OCI-LY1 (cell line): Measurements from ENCODE around the gene ZBTB38.

ENCODE experiments used
- H2AFZ ChIP-seq: fragments of 200-600 bp; sonication (generic), shearing (Covaris generic); 2 replicates; pipeline ENCODE4 v1.6.0; 2014; ENCODE audit warnings: antibody characterized with exemption, mild to moderate bottlenecking, low read length
- H3F3A ChIP-seq: fragments of 200-600 bp; sonication (generic), shearing (Covaris generic); 2 replicates; pipeline ENCODE4 v1.6.0; 2014; ENCODE audit warnings: mild to moderate bottlenecking, antibody characterized with exemption, low read length, moderate library complexity; ENCODE audit not compliant: insufficient read depth
- H3K27ac ChIP-seq: fragments of 200-600 bp; sonication (generic); 2 replicates; pipeline ENCODE4 v1.5.1; 2014; ENCODE audit warnings: low read length, mixed run types, mild to moderate bottlenecking, low read depth; ENCODE audit not compliant: poor library complexity, severe bottlenecking
- H3K27me3 ChIP-seq: fragments of 200-600 bp; sonication (generic); 2 replicates; pipeline ENCODE4 v1.6.0; 2014; ENCODE audit warnings: antibody characterized with exemption, mild to moderate bottlenecking, low read length, moderate library complexity; ENCODE audit not compliant: insufficient read depth
- H3K36me3 ChIP-seq: fragments of 200-600 bp; sonication (generic); 2 replicates; pipeline ENCODE4 v1.6.1; 2014; ENCODE audit warnings: mild to moderate bottlenecking, antibody characterized with exemption, low read length, moderate library complexity, mixed read lengths; ENCODE audit not compliant: insufficient read depth
- H3K4me1 ChIP-seq: fragments of 200-600 bp; sonication (generic); 2 replicates; pipeline ENCODE4 v1.5.1; 2014; ENCODE audit warnings: mild to moderate bottlenecking, low read length, moderate library complexity; ENCODE audit not compliant: insufficient read depth, severe bottlenecking
- H3K4me2 ChIP-seq: fragments of 200-600 bp; sonication (generic), shearing (Covaris generic); 2 replicates; pipeline ENCODE4 v1.6.1; 2014; ENCODE audit warnings: low read length
- H3K4me3 ChIP-seq: fragments of 200-600 bp; sonication (generic); 2 replicates; pipeline ENCODE4 v1.5.1; 2014; ENCODE audit warnings: low read length, low read depth, mild to moderate bottlenecking, mixed read lengths; ENCODE audit not compliant: poor library complexity, severe bottlenecking
- H3K79me2 ChIP-seq: fragments of 200-600 bp; shearing (Covaris generic); 2 replicates; pipeline ENCODE4 v1.6.1; 2016; ENCODE audit warnings: mixed run types, low read length, mixed read lengths; ENCODE audit not compliant: insufficient read depth
- H3K9ac ChIP-seq: fragments of 200-600 bp; sonication (generic), shearing (Covaris generic); 2 replicates; pipeline ENCODE4 v1.6.1; 2014; ENCODE audit warnings: mild to moderate bottlenecking, low read length, mixed read lengths
- H3K9me2 ChIP-seq: fragments of 200-600 bp; sonication (generic), shearing (Covaris generic); 2 replicates; pipeline ENCODE4 v1.6.1; 2014; ENCODE audit warnings: low read depth, mild to moderate bottlenecking, low read length, mixed read lengths
- H3K9me3 ChIP-seq: fragments of 200-600 bp; shearing (Covaris generic); 2 replicates; pipeline ENCODE4 v1.6.1; 2014; ENCODE audit warnings: low read length, mixed read lengths
- H4K20me1 ChIP-seq: fragments of 200-600 bp; sonication (generic), shearing (Covaris generic); 2 replicates; pipeline ENCODE4 v1.6.0; 2016; ENCODE audit warnings: mild to moderate bottlenecking, low read length; ENCODE audit not compliant: insufficient read depth
- CTCF ChIP-seq: fragments of 200-600 bp; sonication (generic), shearing (Covaris generic); IDR thresholded peaks from 2 replicates; pipeline ENCODE4 v1.5.1; 2017; ENCODE audit warnings: mild to moderate bottlenecking, antibody characterized with exemption, low read length, moderate library complexity, mixed read lengths
- EZH2 ChIP-seq: fragments of 200-600 bp; sonication (generic), shearing (Covaris generic); IDR thresholded peaks from 2 replicates; pipeline ENCODE4 v1.8.0; 2017; ENCODE audit warnings: borderline replicate concordance, mixed run types, mild to moderate bottlenecking, antibody characterized with exemption, low read length, moderate library complexity, mixed read lengths

The ZBTB38 gene

GRCh38 chr3:141406265-141406664 lies 38.0 kb downstream of the ZBTB38 start:
- peaks cover 43% of the 10 kb centered on the region for H3K36me3 ChIP-seq
- no peak overlapping the region for H3K9ac ChIP-seq
- H3K79me2 ChIP-seq: no peaks in the 10 kb centered on the region
- H3K9me3 ChIP-seq: no peaks in the 10 kb centered on the region
- H2AFZ ChIP-seq: no peak overlapping the region
- no peak for TF ChIP-seq CTCF
- TF ChIP-seq EZH2: no peak
- H3K27me3 ChIP-seq: no peaks in the 10 kb centered on the region
- H3K4me2 ChIP-seq: no peak overlapping the region
- no peaks in the 10 kb centered on the region; the same call in 1 of the 2 replicates for H3F3A ChIP-seq
- no peaks in the 10 kb centered on the region for H4K20me1 ChIP-seq
- no peak overlapping the region for H3K27ac ChIP-seq
- H3K9me2 ChIP-seq: no peaks in the 10 kb centered on the region
- peaks cover 48% of the 10 kb centered on the region for H3K4me1 ChIP-seq
- H3K4me3 ChIP-seq: no peak overlapping the region

- Histone ChIP-seq H3K79me2 (no peaks in the 10 kb centered on the region), H3K9me2 (no peaks in the 10 kb centered on the region), H2AFZ (no peak overlapping the region), H3K4me1 (peaks cover 48% of the 10 kb centered on the region), H3K36me3 (peaks cover 43% of the 10 kb centered on the region), H3K27ac (no peak overlapping the region), H3K4me3 (no peak overlapping the region), H3K4me2 (no peak overlapping the region), H3K9me3 (no peaks in the 10 kb centered on the region), H3K9ac (no peak overlapping the region), H3F3A (no peaks in the 10 kb centered on the region; the same call in 1 of the 2 replicates), H3K27me3 (no peaks in the 10 kb centered on the region), H4K20me1 (no peaks in the 10 kb centered on the region)
- TF ChIP-seq CTCF: no peak
- TF ChIP-seq EZH2: no peak
These were observed 38.7 kb downstream of the ZBTB38 start for GRCh38 chr3:141407047-141407446.

- TF ChIP-seq CTCF (no peak), EZH2 (no peak)
- no peaks in the 10 kb centered on the region for H3K9me2 ChIP-seq
- H3K4me1 ChIP-seq: peaks cover 55% of the 10 kb centered on the region
- H3K4me3 ChIP-seq: no peak overlapping the region
- no peaks in the 10 kb centered on the region for H4K20me1 ChIP-seq
- H3K4me2 ChIP-seq: no peak overlapping the region
- no peaks in the 10 kb centered on the region; the same call in 1 of the 2 replicates for H3F3A ChIP-seq
- no peaks in the 10 kb centered on the region for H3K27me3 ChIP-seq
- no peaks in the 10 kb centered on the region for H3K9me3 ChIP-seq
- no peak overlapping the region for H3K9ac ChIP-seq
- H3K79me2 ChIP-seq: no peaks in the 10 kb centered on the region
- H2AFZ ChIP-seq: no peak overlapping the region
- no peak overlapping the region for H3K27ac ChIP-seq
- H3K36me3 ChIP-seq: peaks cover 43% of the 10 kb centered on the region
These were observed 39.5 kb downstream of the ZBTB38 start for GRCh38 chr3:141407825-141408224.
